GM20000 (cell line): Measurements from ENCODE around the gene REEP3.

Experiments
- DNase-seq: peaks from one replicate; pipeline ENCODE4 v3.0.0; 2012; ENCODE audit warnings: low spot score
- TF ChIP-seq, protein P1 (sequence below): IDR thresholded peaks from 2 replicates; pipeline ENCODE4 v1.5.1; 2012; ENCODE audit warnings: mild to moderate bottlenecking, control low read depth; ENCODE audit errors: extremely low read depth, missing control alignments

Gene REEP3

GRCh38 chr10:63553031-63553430 lies 31.8 kb downstream of the REEP3 start:
- TF ChIP-seq, protein P1, sequence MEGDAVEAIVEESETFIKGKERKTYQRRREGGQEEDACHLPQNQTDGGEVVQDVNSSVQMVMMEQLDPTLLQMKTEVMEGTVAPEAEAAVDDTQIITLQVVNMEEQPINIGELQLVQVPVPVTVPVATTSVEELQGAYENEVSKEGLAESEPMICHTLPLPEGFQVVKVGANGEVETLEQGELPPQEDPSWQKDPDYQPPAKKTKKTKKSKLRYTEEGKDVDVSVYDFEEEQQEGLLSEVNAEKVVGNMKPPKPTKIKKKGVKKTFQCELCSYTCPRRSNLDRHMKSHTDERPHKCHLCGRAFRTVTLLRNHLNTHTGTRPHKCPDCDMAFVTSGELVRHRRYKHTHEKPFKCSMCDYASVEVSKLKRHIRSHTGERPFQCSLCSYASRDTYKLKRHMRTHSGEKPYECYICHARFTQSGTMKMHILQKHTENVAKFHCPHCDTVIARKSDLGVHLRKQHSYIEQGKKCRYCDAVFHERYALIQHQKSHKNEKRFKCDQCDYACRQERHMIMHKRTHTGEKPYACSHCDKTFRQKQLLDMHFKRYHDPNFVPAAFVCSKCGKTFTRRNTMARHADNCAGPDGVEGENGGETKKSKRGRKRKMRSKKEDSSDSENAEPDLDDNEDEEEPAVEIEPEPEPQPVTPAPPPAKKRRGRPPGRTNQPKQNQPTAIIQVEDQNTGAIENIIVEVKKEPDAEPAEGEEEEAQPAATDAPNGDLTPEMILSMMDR, result no peak
- no peak for DNase-seq

- TF ChIP-seq, protein P1, result no peak
- DNase-seq, result no peak
Observed at GRCh38 chr10:63553473-63553872, 32.3 kb downstream of the REEP3 start.

GRCh38 chr10:63554657-63555056 lies 33.5 kb downstream of the REEP3 start:
- DNase-seq, result peak; percentile 40
- TF ChIP-seq, protein P1, result no peak

DNA sequence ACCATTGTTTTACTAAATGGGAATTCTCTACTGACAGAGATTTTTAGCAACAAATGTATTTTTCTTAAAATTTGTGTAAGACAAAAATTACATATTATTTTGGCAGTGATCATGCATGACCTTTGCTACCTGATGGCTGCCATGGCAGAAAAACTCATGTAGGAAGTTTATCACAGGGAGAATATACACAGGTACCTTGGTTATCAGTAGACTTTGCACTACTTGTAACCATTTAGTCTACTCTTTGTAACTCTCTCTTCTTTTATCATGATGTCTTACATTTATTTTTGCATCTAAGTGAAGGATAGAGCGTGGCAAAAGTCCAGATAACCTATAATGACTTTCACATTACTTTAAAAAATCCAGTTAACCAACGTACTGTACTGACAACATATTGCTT lies 34.1 kb downstream of the REEP3 start:
- TF ChIP-seq, protein P1, result no peak
- DNase-seq, result no peak

- TF ChIP-seq, protein P1, result no peak
- no peak for DNase-seq
Observed at GRCh38 chr10:63558132-63558784, 37.1 kb downstream of the REEP3 start.

DNA sequence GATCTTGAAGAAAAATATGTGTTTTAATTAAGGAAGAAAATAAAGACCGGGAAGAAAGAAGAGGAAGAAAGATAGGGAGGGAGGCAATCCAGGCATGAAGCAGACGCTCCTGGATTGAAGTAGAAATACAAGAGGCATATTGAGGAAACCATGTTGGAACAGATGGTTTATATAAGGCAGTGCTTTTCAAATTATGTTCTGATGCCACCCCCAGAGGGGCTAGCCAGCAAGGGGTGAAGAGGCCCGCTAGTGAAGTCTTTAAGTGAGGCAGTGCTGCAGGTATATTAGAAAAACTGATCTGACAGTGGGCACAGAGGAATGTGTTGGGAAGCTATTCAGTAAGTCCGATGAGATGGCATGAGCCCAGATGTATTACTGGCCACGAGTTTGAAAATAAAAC lies 40.1 kb downstream of the REEP3 start:
- DNase-seq, result no peak
- TF ChIP-seq, protein P1, result no peak

- no peak for DNase-seq
- TF ChIP-seq, protein P1, result no peak
Observed at GRCh38 chr10:63562391-63562790, 41.2 kb downstream of the REEP3 start.
